Measurements from ENCODE around the gene TRIM33.

- TF ChIP-seq PREB (CRISPR knock-in tag; IDR thresholded peaks at IDR 0.05; ENCODE audit: borderline replicate concordance) (no peak), CREB1 (CRISPR knock-in tag; IDR thresholded peaks at IDR 0.05) (no peak), TCF7 (CRISPR knock-in tag; IDR thresholded peaks at IDR 0.05; ENCODE audit: low read depth) (no peak), ATF2 (CRISPR knock-in tag; IDR thresholded peaks at IDR 0.05; ENCODE audit: borderline replicate concordance, low read depth) (no peak), ZNF232 (CRISPR knock-in tag; IDR thresholded peaks at IDR 0.05) (no peak)
Measured at GRCh38 chr1:114468047-114468446, 43.0 kb downstream of the TRIM33 start.
